Globus pallidus (tissue), 1 donor: Measurements from ENCODE around the gene CKMT2.

ENCODE experiments used
- DNase-seq: peaks from one replicate; pipeline ENCODE4 v3.0.0-alpha.2; 2015; ENCODE audit warnings: low spot score

The CKMT2 gene

GRCh38 chr5:81233080-81233634 lies at the start of gene CKMT2:
TSS of gene CKMT2 (plus strand) at chr5:81233322. CDS start at chr5:81251133, 17,811 bp downstream.
- DNase-seq, result peak; percentile 54

- DNase-seq, result peak; percentile 46
Observed at GRCh38 chr5:81183811-81184748, 49.0 kb upstream of the CKMT2 start.

- DNase-seq, result no peak
Observed at GRCh38 chr5:81184749-81185110, 48.4 kb upstream of the CKMT2 start.

- no peak for DNase-seq
Observed at GRCh38 chr5:81187885-81188284, 45.2 kb upstream of the CKMT2 start.

GRCh38 chr5:81188962-81189361 lies 44.2 kb upstream of the CKMT2 start:
- no peak for DNase-seq

GRCh38 chr5:81189875-81190498 lies 43.1 kb upstream of the CKMT2 start:
- DNase-seq, result no peak

- DNase-seq, result no peak
Observed at GRCh38 chr5:81191726-81192372, 41.3 kb upstream of the CKMT2 start.

- DNase-seq, result no peak
Observed at GRCh38 chr5:81192373-81192750, 40.8 kb upstream of the CKMT2 start.

GRCh38 chr5:81194633-81195334 lies 38.3 kb upstream of the CKMT2 start:
- peak; percentile 77 for DNase-seq

- no peak for DNase-seq
Observed at GRCh38 chr5:81195335-81195929, 37.7 kb upstream of the CKMT2 start.

- no peak for DNase-seq
Observed at GRCh38 chr5:81202655-81203054, 30.5 kb upstream of the CKMT2 start.

GRCh38 chr5:81203729-81204128 lies 29.4 kb upstream of the CKMT2 start:
- no peak for DNase-seq

GRCh38 chr5:81204205-81204604 lies 28.9 kb upstream of the CKMT2 start:
- DNase-seq, result no peak

GRCh38 chr5:81205058-81205457 lies 28.1 kb upstream of the CKMT2 start:
- DNase-seq, result no peak

- no peak for DNase-seq
Observed at GRCh38 chr5:81207009-81207408, 26.1 kb upstream of the CKMT2 start.

GRCh38 chr5:81208904-81209303 lies 24.2 kb upstream of the CKMT2 start:
- no peak for DNase-seq

- peak; percentile 19 for DNase-seq
Observed at GRCh38 chr5:81209386-81209785, 23.7 kb upstream of the CKMT2 start.

- no peak for DNase-seq
Observed at GRCh38 chr5:81209869-81210493, 23.1 kb upstream of the CKMT2 start.

GRCh38 chr5:81212211-81212751 lies 20.8 kb upstream of the CKMT2 start:
- no peak for DNase-seq

- no peak for DNase-seq
Observed at GRCh38 chr5:81213070-81213469, 20.1 kb upstream of the CKMT2 start.

GRCh38 chr5:81214848-81215247 lies 18.3 kb upstream of the CKMT2 start:
- no peak for DNase-seq
